Skeletal muscle tissue (tissue), 4 donors: ENCODE data around the gene ATF3. TPM values are rescaled to one million over a fixed set of nuclear protein-coding genes. Genes with fewer than 3 reads are reported as not detected.

Experiments used
- H3K27ac ChIP-seq: one replicate; pipeline ENCODE4 v1.7.0; 2013; ENCODE audit warnings: mild to moderate bottlenecking, low read depth, low read length, inconsistent platforms
- H3K27me3 ChIP-seq, 3 donors: one replicate each; pipeline ENCODE4 v1.7.0; 2013; ENCODE audit warnings: low read length in 3 of 3; ENCODE audit not compliant: control insufficient read depth in 3 of 3, insufficient read depth in 3 of 3
- H3K36me3 ChIP-seq, 3 donors: one replicate each; pipeline ENCODE4 v1.7.0; 2013; ENCODE audit warnings: low read length in 3 of 3; ENCODE audit not compliant: control insufficient read depth in 3 of 3, insufficient read depth in 3 of 3
- H3K4me1 ChIP-seq, 3 donors: one replicate each; pipeline ENCODE4 v1.7.0; 2013; ENCODE audit warnings: low read length in 3 of 3, mild to moderate bottlenecking in 3 of 3; ENCODE audit not compliant: control insufficient read depth in 3 of 3, insufficient read depth in 3 of 3
- H3K4me3 ChIP-seq, 3 donors: one replicate each; pipeline ENCODE4 v1.7.0; 2013; ENCODE audit warnings: low read length in 3 of 3
- H3K9ac ChIP-seq, 3 donors: one replicate each; pipeline ENCODE4 v1.7.0; 2013; ENCODE audit warnings: low read length in 3 of 3, mild to moderate bottlenecking in 3 of 3, moderate library complexity in 2 of 3, low read depth in 1 of 3
- H3K9me3 ChIP-seq, 3 donors: one replicate each; pipeline ENCODE4 v1.7.0; 2013; ENCODE audit warnings: low read length in 3 of 3; ENCODE audit not compliant: control insufficient read depth in 3 of 3
- total RNA-seq: library from RNA; depleted of rRNA; stranded (reverse); fragments of >200 nt; gene quantifications from one replicate; pipeline ENCODE4 v1.2.3, GENCODE V29; 2014
- donor health status: Osteomylitis.

ATF3 gene, protein sequence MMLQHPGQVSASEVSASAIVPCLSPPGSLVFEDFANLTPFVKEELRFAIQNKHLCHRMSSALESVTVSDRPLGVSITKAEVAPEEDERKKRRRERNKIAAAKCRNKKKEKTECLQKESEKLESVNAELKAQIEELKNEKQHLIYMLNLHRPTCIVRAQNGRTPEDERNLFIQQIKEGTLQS
- total RNA-seq = 4.7 TPM

DNA sequence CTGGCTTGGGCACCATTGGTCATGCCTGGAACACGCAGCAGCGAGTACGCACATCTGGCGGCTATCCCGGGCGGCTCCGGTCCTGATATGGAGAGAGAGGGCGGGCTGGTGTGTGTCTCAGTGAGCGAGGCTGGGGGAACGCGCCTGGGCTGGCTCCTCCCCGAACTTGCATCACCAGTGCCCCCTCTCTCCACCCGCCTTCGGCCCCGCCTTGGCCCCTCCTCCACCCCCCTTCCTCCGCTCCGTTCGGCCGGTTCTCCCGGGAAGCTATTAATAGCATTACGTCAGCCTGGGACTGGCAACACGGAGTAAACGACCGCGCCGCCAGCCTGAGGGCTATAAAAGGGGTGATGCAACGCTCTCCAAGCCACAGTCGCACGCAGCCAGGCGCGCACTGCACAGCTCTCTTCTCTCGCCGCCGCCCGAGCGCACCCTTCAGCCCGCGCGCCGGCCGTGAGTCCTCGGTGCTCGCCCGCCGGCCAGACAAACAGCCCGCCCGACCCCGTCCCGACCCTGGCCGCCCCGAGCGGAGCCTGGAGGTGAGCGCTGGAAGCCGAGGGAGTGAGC is at the start of gene ATF3:
Gene ATF3 (plus strand): TSS at position 370 of the 567 bp plus-strand sequence. CDS start 6,261 bp downstream, outside the sequence.
- no peaks in the 10 kb centered on the region for H3K36me3 ChIP-seq
- H3K9me3 ChIP-seq = no peaks in the 10 kb centered on the region
- peak within 1 kb of the TSS; percentile 68 to 89 (median 80) for H3K4me3 ChIP-seq
- H3K4me1 ChIP-seq = peaks cover 31 to 38% (median 33%) of the 10 kb centered on the region in 3 donors
- peaks cover 22 to 35% (median 32%) of the 10 kb centered on the region in 3 donors for H3K27me3 ChIP-seq
- H3K9ac ChIP-seq = peak within 1 kb of the TSS; percentile 86 to 91 (median 89)
- H3K27ac ChIP-seq = peak within 1 kb of the TSS; percentile 91

DNA sequence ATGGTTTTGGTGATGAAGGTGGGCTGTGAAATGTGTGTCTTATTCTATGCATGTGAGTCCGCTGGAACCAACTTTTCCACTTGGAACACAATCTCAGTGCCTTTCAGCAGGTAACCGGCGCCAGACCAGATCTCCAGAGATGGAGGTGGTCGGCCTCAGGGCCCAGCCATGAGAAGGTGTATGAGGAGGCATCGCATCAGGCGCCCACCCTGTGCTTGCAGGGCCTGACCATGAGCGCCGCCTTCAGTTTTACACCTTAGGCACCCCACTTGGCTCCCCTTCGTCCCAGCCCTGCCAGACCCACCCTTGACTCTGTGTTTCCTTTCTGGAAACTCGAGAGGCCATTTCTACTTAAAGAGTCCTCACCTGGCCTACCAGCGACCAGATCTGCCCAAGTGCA is 48.6 kb upstream of the ATF3 start:
- no peaks in the 10 kb centered on the region for H3K9me3 ChIP-seq
- H3K36me3 ChIP-seq = no peaks in the 10 kb centered on the region
- H3K27ac ChIP-seq = peak overlapping the region; percentile 91
- no peak overlapping the region for H3K9ac ChIP-seq
- H3K4me3 ChIP-seq = no peak overlapping the region
- peaks cover 10 to 17% (median 12%) of the 10 kb centered on the region in 3 donors for H3K4me1 ChIP-seq
- no peaks in the 10 kb centered on the region for H3K27me3 ChIP-seq

DNA sequence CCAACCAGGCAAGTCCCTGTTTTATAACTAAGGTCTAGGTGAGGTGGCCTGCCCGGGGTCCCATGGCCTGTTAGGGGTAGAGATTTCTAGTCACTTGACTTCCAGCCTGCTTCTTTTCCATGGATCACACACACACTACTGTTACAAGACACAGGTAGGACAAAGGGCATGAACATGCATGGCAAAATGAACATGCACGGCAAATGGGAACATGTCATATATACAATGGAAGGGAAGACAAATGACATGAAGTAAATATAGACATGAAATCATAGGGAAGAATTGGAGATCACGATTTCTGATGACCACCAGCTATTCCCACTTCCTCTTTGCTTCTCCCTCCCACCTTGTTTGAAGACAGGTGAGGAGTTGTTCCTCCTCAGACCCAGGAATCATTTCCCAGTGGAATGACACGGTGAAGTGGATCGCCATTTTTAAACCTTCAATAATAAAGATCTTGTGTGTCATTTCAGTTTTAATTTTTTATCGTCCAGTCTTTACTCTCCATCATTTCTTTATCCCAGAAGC is 47.6 kb upstream of the ATF3 start:
- Histone ChIP-seq H3K9ac (peak overlapping the region in 1 of 3 donors; percentile 7), H3K27me3 (no peaks in the 10 kb centered on the region), H3K4me3 (no peak overlapping the region), H3K36me3 (no peaks in the 10 kb centered on the region), H3K9me3 (no peaks in the 10 kb centered on the region), H3K27ac (peak overlapping the region; percentile 67), H3K4me1 (peaks cover 10 to 17% (median 12%) of the 10 kb centered on the region in 3 donors)

DNA sequence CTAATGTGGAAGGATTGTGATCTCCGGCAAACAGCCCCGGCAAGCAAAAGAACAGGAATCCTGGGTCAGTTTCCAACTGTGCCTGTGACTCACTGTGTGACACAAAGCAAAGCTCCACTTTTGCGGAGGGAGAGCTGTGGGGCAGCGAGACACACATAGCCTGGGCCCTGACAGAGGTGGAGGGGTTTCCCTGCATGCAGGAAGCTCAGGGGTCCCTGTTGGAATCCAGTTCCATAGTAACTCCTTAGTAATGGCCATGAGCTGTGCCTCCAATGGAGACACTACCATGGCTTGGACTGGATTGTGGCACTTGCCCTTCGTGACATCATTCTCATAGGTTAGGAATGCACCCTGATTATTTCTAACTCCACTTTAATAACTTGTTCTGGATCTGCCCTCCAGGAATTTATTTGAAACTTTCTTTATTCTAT is 47.0 kb upstream of the ATF3 start:
- Histone ChIP-seq H3K4me3 (peak overlapping the region in 1 of 3 donors; percentile 29), H3K27ac (peak overlapping the region; percentile 67), H3K4me1 (peaks cover 13 to 22% (median 15%) of the 10 kb centered on the region in 3 donors), H3K9me3 (no peaks in the 10 kb centered on the region), H3K9ac (peak overlapping the region in 2 of 3 donors; percentile 7 to 17), H3K27me3 (no peaks in the 10 kb centered on the region), H3K36me3 (no peaks in the 10 kb centered on the region)

DNA sequence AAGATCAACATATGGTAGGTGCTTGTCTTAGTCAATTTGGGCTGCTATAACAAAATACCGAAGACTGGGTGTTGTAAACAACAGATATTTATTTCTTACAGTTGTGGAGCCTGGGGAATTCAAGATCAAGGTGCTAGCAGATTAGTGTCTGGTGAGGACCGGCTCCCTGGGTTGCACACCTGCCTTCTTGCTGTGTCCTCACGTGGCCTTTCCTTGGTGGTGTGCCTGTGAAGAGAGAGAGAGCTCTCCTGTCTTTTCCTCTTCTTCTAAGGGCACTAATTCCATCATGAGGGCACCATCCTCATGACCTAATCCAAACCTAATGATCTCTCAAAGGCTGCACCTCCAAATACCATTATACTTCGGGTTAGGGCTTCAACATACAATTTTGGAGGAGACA is 45.8 kb upstream of the ATF3 start:
- H3K9ac ChIP-seq = no peak overlapping the region
- no peak overlapping the region for H3K27ac ChIP-seq
- H3K4me1 ChIP-seq = peaks cover 13 to 26% (median 17%) of the 10 kb centered on the region in 3 donors
- no peak overlapping the region for H3K4me3 ChIP-seq
- H3K9me3 ChIP-seq = no peaks in the 10 kb centered on the region
- H3K27me3 ChIP-seq = no peaks in the 10 kb centered on the region
- no peaks in the 10 kb centered on the region for H3K36me3 ChIP-seq

DNA sequence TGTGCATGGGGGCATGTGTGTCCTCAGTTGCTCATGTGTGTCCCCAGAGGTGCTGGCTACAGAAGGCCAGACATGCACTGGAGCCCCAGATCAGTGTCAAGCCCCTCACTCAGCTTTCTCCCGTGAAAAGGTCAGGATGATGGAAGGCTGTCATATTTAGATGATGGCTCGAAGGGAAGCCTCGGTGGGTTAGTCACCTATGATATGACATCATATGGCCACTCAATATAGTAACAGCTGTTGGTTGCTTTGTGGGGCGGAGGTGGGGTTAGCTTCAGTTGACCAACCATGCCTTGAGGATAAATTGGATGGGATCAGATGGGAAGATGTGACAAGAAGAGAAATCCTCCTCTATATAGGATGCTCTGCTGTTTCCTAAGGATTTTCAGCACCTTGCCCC is 43.5 kb upstream of the ATF3 start:
- no peaks in the 10 kb centered on the region for H3K27me3 ChIP-seq
- H3K9ac ChIP-seq = no peak overlapping the region
- H3K27ac ChIP-seq = no peak overlapping the region
- no peaks in the 10 kb centered on the region for H3K36me3 ChIP-seq
- no peak overlapping the region for H3K4me3 ChIP-seq
- H3K9me3 ChIP-seq = no peaks in the 10 kb centered on the region
- H3K4me1 ChIP-seq = peaks cover 5 to 13% (median 10%) of the 10 kb centered on the region in 3 donors

DNA sequence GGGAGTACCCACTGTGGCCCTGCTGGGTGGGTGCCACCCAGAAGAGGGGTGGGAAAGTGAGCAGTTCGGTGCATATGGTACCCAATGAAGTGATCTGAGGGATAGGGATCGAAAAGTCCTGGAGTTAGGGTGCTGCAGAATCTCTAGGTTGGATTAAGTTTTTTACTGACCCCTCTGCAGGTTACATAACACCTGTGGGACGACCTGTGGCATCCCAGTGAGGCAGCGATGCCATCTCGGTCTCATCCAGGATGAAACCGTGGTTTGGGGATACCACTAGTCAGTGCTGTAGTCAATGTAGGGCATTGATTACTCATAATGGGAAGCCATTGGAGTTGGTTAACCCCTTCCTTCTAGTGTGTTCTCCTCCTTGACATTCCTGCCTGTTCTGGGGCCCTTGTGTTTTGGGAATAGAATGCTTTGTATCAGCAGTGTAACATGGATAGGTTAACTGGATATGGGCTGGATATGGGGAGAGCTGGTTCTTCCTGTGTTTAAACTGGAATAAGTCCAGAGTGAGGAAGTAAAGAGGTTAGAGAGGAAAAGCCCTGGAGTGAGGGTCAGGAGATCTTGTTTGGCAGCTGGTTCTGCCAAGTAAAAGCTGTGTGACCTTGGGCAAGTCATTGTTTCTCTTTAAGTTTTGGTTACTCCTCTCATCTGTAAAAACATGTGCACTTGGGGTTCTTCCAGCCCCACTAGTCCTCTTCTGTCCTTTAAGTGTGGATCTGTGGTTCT is 42.8 kb upstream of the ATF3 start:
- no peak overlapping the region for H3K27ac ChIP-seq
- no peak overlapping the region for H3K4me3 ChIP-seq
- H3K4me1 ChIP-seq = peaks cover 5 to 13% (median 10%) of the 10 kb centered on the region in 3 donors

DNA sequence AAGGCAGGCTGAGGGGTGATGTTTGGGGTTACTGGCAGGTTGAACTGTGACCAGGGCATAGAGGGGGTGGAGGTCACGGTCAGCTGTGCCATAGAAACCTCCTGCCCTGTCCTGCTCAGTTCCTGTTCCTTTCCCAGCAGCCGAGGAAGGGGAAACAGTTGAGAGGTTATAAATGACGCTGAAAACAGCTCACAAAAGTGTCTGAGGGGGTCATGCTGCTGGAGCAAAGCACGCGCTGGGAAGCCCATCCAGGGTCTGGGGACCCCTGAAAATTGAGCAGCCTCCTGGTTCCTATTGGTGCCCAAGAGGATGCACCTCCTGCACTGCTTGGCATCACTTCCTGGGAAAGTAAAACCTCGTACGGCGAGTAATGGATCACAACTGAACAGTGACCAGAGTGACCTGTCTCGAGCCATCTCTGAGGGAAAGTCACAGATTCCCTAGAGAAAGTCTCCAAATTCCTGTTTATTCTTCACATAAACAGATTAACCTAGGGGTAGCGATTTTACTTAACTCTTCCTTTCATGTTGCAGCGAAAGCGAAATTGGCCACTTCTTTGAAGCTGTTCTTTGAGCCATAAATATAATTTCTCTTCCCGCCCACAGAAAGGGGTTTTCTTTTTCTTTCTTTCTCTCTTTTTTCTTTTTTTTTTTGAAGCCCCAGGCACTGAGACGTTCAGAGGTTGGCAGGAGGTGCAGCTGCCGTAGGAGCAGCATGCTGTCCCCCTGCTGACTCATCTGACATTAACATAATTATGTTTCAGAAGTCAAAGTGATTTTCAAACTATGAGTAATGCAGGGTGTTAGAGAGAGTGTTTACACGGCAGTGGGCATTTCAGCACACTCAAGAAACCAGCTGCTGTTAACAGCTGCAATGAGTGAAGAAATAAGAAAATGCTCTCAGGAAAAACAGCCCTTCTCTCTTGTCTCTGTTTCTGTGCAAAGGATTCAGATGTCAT is 41.8 kb upstream of the ATF3 start:
- Histone ChIP-seq H3K27me3 (no peaks in the 10 kb centered on the region), H3K9me3 (no peaks in the 10 kb centered on the region), H3K4me3 (peak overlapping the region; percentile 70 to 87 (median 79)), H3K27ac (peak overlapping the region; percentile 66), H3K4me1 (peaks cover 5 to 9% (median 5%) of the 10 kb centered on the region in 3 donors), H3K9ac (peak overlapping the region; percentile 80 to 82 (median 81)), H3K36me3 (no peaks in the 10 kb centered on the region)

More for the DNA sequence above, 42.8 kb upstream of the ATF3 start:
- H3K9me3 ChIP-seq = no peaks in the 10 kb centered on the region
- no peak overlapping the region for H3K9ac ChIP-seq
- no peaks in the 10 kb centered on the region for H3K27me3 ChIP-seq
- H3K36me3 ChIP-seq = no peaks in the 10 kb centered on the region

DNA sequence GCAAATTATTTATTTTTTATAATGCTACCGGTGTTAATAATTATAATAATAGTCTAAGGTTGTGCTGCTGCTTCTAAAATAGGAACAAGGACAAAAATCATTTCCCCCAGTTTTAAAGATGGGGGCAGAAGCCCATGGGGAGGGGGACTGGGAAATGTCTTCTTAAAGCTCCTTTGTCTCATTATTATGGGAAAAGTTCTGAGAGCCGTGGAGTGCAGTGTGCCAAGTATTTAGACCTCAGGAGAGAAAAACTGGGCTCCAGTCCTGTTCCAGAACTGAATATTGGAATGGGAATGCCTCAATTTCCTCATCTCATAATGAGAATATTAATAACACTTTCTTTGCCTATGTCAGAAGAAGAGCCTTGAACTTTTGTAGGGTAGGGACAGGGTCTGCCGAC is 40.9 kb upstream of the ATF3 start:
- no peaks in the 10 kb centered on the region for H3K36me3 ChIP-seq
- peak overlapping the region in 1 of 3 donors; percentile 87 for H3K4me3 ChIP-seq
- peak overlapping the region; percentile 66 for H3K27ac ChIP-seq
- peaks cover 5 to 9% (median 5%) of the 10 kb centered on the region in 3 donors for H3K4me1 ChIP-seq
- H3K9me3 ChIP-seq = no peaks in the 10 kb centered on the region
- H3K9ac ChIP-seq = peak overlapping the region in 1 of 3 donors; percentile 81
- no peaks in the 10 kb centered on the region for H3K27me3 ChIP-seq
